Spleen (tissue), 11 donors: ENCODE measurements around the gene PITPNM1. TPM values are rescaled to one million over a fixed set of nuclear protein-coding genes. Genes with fewer than 3 reads are reported as not detected.
A peak's percentile ranks its signal among the peaks of the same experiment; 100 is the strongest.

Experiments used
- DNase-seq: peaks from one replicate; pipeline ENCODE4 v3.0.0-alpha.2; 2020
- H3K27ac ChIP-seq, 8 donors: fragments of 200-600 bp; sonication (generic) in 7 of 8; 1 replicate in 4 of 8; 2 replicates in 4 of 8; pipeline versions ENCODE4 v1.5.0 to v1.8.0; 2016 to 2021; ENCODE audit warnings: inconsistent platforms in 4 of 8, mild to moderate bottlenecking in 4 of 8, moderate library complexity in 1 of 8
- H3K27me3 ChIP-seq, 7 donors: fragments of 200-600 bp; sonication (generic) in 6 of 7; replicated peaks in 1 of 7; 1 replicate in 4 of 7; 2 replicates in 3 of 7; pipeline versions ENCODE4 v1.5.0 to v1.8.0; 2016 to 2021; ENCODE audit warnings: inconsistent platforms in 3 of 7, mild to moderate bottlenecking in 1 of 7
- H3K36me3 ChIP-seq, 6 donors: fragments of 200-600 bp; sonication (generic) in 5 of 6; 1 replicate in 4 of 6; 2 replicates in 2 of 6; pipeline versions ENCODE4 v1.5.0 to v1.8.0; 2016 to 2021; ENCODE audit warnings: inconsistent platforms in 2 of 6
- H3K4me1 ChIP-seq, 6 donors: fragments of 200-600 bp; sonication (generic) in 5 of 6; 1 replicate in 3 of 6; 2 replicates in 3 of 6; pipeline versions ENCODE4 v1.5.0 to v1.8.0; 2016 to 2021; ENCODE audit warnings: inconsistent platforms in 3 of 6
- H3K4me3 ChIP-seq, 8 donors: fragments of 200-600 bp; sonication (generic) in 7 of 8; 1 replicate in 4 of 8; 2 replicates in 4 of 8; pipeline versions ENCODE4 v1.5.0 to v1.8.0; 2016 to 2021; ENCODE audit warnings: inconsistent platforms in 4 of 8, mild to moderate bottlenecking in 4 of 8, moderate library complexity in 2 of 8
- H3K9me3 ChIP-seq, 8 donors: fragments of 200-600 bp; sonication (generic) in 7 of 8; 1 replicate in 4 of 8; 2 replicates in 4 of 8; pipeline versions ENCODE4 v1.5.0 to v1.8.0; 2016 to 2021; ENCODE audit warnings: inconsistent platforms in 4 of 8
- CTCF ChIP-seq, 11 experiments: fragments of 200-600 bp in 7 of 11; fragments of 450-650 bp in 4 of 11; sonication (generic) in 4 of 11; IDR thresholded peaks in 8 of 11; conservative IDR thresholded peaks in 3 of 11; 1 replicate in 7 of 11; 2 replicates in 4 of 11; pipeline versions ENCODE4 v1.4.0 to v1.8.0; 2016 to 2021; ENCODE audit warnings: antibody characterized with exemption in 11 of 11, inconsistent platforms in 4 of 11, mild to moderate bottlenecking in 1 of 11
- POLR2A ChIP-seq, 3 donors: fragments of 450-650 bp; IDR thresholded peaks; one replicate each; pipeline ENCODE4 v1.5.1; 2017; ENCODE audit warnings: antibody characterized with exemption in 3 of 3, mild to moderate bottlenecking in 1 of 3
- POLR2AphosphoS5 ChIP-seq, 3 donors: sonication (generic); formaldehyde crosslinking; IDR thresholded peaks; one replicate each; pipeline ENCODE4 v1.5.1; 2017; ENCODE audit warnings: antibody characterized with exemption in 3 of 3
- WGBS, 5 donors: extraction: QIAGEN DNeasy Blood & Tissue Kit in 3 of 5; methylation state at CpG; one replicate each; pipeline versions ENCODE4 v1.1.5 to v1.1.7; 2013 to 2018; 5-methylcytosine and 5-hydroxymethylcytosine counted together
- intact Hi-C: fragments of 100-400 bp; cut with DNase I; formaldehyde crosslinking; loops from one replicate; pipeline ENCODE4 v1.15.0; 2023; ENCODE audit warnings: low total_unique reads
- polyA plus RNA-seq, 3 donors: library from polyadenylated mRNA; stranded (reverse); fragments of 200-250 nt; gene quantifications; one replicate each; pipeline ENCODE4 v1.2.1, GENCODE V29; 2013
- total RNA-seq, 7 donors: library from RNA; depleted of rRNA in 3 of 7; stranded (reverse); fragments of >200 nt in 3 of 7; fragmentation: NEBNext Ultra II Directional in 4 of 7; extraction: Animal tissue kit (Norgen Biotek cat#: 25700) in 4 of 7; gene quantifications; one replicate each; pipeline versions ENCODE4 v1.1.0 to v1.2.1, GENCODE V29; 2016 to 2021
- donor health status: healthy with polysubstance abuse.
- donor health status: DM: no; HTN: no; CAD: no; lungs with moderate emphysema.
- donor health status: DM: no; HTN: no; CAD: no.
- donor health status: Bipolar disorder and iron deficiency.
- donor health status: healthy.
- donor health status: DM: no; HTN: no; CAD: no.
- donor health status: DM: yes; HTN: yes; CAD: no.

PITPNM1 gene
- total and polyA plus RNA-seq, 10 donors, result 17.8 to 86.9 (median 64.9) TPM

- DNase-seq, result no peak
- Histone ChIP-seq H3K27me3 (no peaks in the 10 kb centered on the region), H3K27ac (peak overlapping the region in 5 of 8 donors; percentile 48 to 90 (median 84)), H3K4me3 (no peak overlapping the region), H3K4me1 (peaks cover 0 to 88% (median 10%) of the 10 kb centered on the region in 6 donors), H3K9me3 (no peaks in the 10 kb centered on the region), H3K36me3 (no peaks in the 10 kb centered on the region)
- TF ChIP-seq CTCF (IDR thresholded peaks at IDR 0.05 in 8 of 11, conservative IDR thresholded peaks at IDR 0.05 in 3 of 11), result no peak
- TF ChIP-seq POLR2AphosphoS5 (IDR thresholded peaks at IDR 0.05), result no peak
- no peak for TF ChIP-seq POLR2A (IDR thresholded peaks at IDR 0.05)
- intact Hi-C loops, result no loop called here
- whole genome bisulfite sequencing, 5 donors, result 89 to 96% (median 95%) methylated on average over 17 to 19 of the region's 19 CpGs
These were observed 46.9 kb downstream of the PITPNM1 start for GRCh38 chr11:67458266-67458665.

- no peak for DNase-seq
These were observed 47.7 kb downstream of the PITPNM1 start for GRCh38 chr11:67457453-67457852.

GRCh38 chr11:67456068-67456705, 49.0 kb downstream of the PITPNM1 start:
- no peak for DNase-seq

More at GRCh38 chr11:67457453-67457852, 47.7 kb downstream of the PITPNM1 start:
- Histone ChIP-seq H3K4me1 (peaks cover 0 to 88% (median 18%) of the 10 kb centered on the region in 6 donors), H3K4me3 (no peak overlapping the region), H3K36me3 (no peaks in the 10 kb centered on the region), H3K27ac (peak overlapping the region in 1 of 8 donors; percentile 88), H3K9me3 (no peaks in the 10 kb centered on the region), H3K27me3 (no peaks in the 10 kb centered on the region)
- WGBS, 5 donors, result 90 to 99% (median 93%) methylated on average over 9 to 12 of the region's 12 CpGs
- peak in 1 of 3 donors; percentile 31 for TF ChIP-seq POLR2AphosphoS5 (IDR thresholded peaks at IDR 0.05)
- no peak for TF ChIP-seq CTCF (IDR thresholded peaks at IDR 0.05 in 8 of 11, conservative IDR thresholded peaks at IDR 0.05 in 3 of 11)
- intact Hi-C loops, result no loop called here

GRCh38 chr11:67455054-67455453, 50.1 kb downstream of the PITPNM1 start, which contains the start of gene CABP4:
CABP4 (plus strand) TSS chr11:67455354; CDS start chr11:67455424, 70 bp downstream.
- Histone ChIP-seq H3K36me3 (no peaks in the 10 kb centered on the region), H3K27me3 (no peaks in the 10 kb centered on the region), H3K9me3 (no peaks in the 10 kb centered on the region), H3K4me1 (peaks cover 3 to 90% (median 41%) of the 10 kb centered on the region in 6 donors), H3K4me3 (no peak within 1 kb of the TSS), H3K27ac (no peak within 1 kb of the TSS)
- intact Hi-C loops, result no loop called here
- WGBS, 5 donors, result 85 to 98% (median 93%) methylated on average over 2 to 3 of the region's 3 CpGs
- DNase-seq, result no peak
- TF ChIP-seq CTCF (IDR thresholded peaks at IDR 0.05 in 8 of 11, conservative IDR thresholded peaks at IDR 0.05 in 3 of 11) (no peak), POLR2A (IDR thresholded peaks at IDR 0.05) (no peak), POLR2AphosphoS5 (IDR thresholded peaks at IDR 0.05) (no peak)

More at GRCh38 chr11:67456068-67456705, 49.0 kb downstream of the PITPNM1 start:
- no peaks in the 10 kb centered on the region for H3K36me3 ChIP-seq
- peaks cover 0 to 90% (median 30%) of the 10 kb centered on the region in 6 donors for H3K4me1 ChIP-seq
- whole genome bisulfite sequencing, 5 donors, result 75 to 92% (median 83%) methylated on average over 15 to 25 of the region's 25 CpGs
- H3K27me3 ChIP-seq, result no peaks in the 10 kb centered on the region
- H3K27ac ChIP-seq, result no peak overlapping the region
- intact Hi-C loops, result no loop called here
- H3K9me3 ChIP-seq, result no peaks in the 10 kb centered on the region
- H3K4me3 ChIP-seq, result no peak overlapping the region
- TF ChIP-seq POLR2A (IDR thresholded peaks at IDR 0.05) (no peak), POLR2AphosphoS5 (IDR thresholded peaks at IDR 0.05) (peak in 1 of 3 donors; percentile 16)
